Suprapubic skin (tissue), 4 donors: Measurements from ENCODE around the gene MAPRE3.

Experiments
- CTCF ChIP-seq, 2 donors: fragments of 200-600 bp in 1 of 2; fragments of 450-650 bp in 1 of 2; sonication (generic) in 1 of 2; IDR thresholded peaks; one replicate each; pipeline ENCODE4 v1.5.1; 2016 to 2019; ENCODE audit warnings: antibody characterized with exemption in 2 of 2, mild to moderate bottlenecking in 1 of 2, moderate library complexity in 1 of 2
- EP300 ChIP-seq: sonication (generic); formaldehyde crosslinking; IDR thresholded peaks from one replicate; pipeline ENCODE4 v1.6.1; 2017; ENCODE audit warnings: antibody characterized with exemption
- POLR2A ChIP-seq, 2 donors: fragments of 450-650 bp; IDR thresholded peaks; one replicate each; pipeline ENCODE4 v1.6.1; 2017; ENCODE audit warnings: antibody characterized with exemption in 2 of 2, mild to moderate bottlenecking in 2 of 2, moderate library complexity in 2 of 2
- POLR2AphosphoS5 ChIP-seq, 3 donors: sonication (generic); formaldehyde crosslinking; IDR thresholded peaks; one replicate each; pipeline ENCODE4 v1.6.1; 2017; ENCODE audit warnings: antibody characterized with exemption in 3 of 3

GRCh38 chr2:26988058-26988860 lies 17.8 kb downstream of the MAPRE3 start:
- TF ChIP-seq CTCF (IDR thresholded peaks at IDR 0.05) (no peak), POLR2A (IDR thresholded peaks at IDR 0.05) (no peak), POLR2AphosphoS5 (IDR thresholded peaks at IDR 0.05) (no peak), EP300 (no peak)
